WTC11 (cell line): Measurements from ENCODE around the gene PGLYRP3.

Source experiments
- AFF4 ChIP-seq: sonication (generic); formaldehyde crosslinking; IDR thresholded peaks from 2 replicates; pipeline ENCODE4 v1.8.1; 2023; ENCODE audit warnings: mild to moderate bottlenecking, missing genetic modification reagents, borderline replicate concordance
- ATF2 ChIP-seq: sonication (generic); formaldehyde crosslinking; IDR thresholded peaks from 2 replicates; pipeline ENCODE4 v1.8.1; 2022; ENCODE audit warnings: low read depth, missing genetic modification reagents, borderline replicate concordance
- CTCF ChIP-seq: fragments of 200-600 bp; IDR thresholded peaks from 2 replicates; pipeline ENCODE4 v1.8.0; 2022; ENCODE audit warnings: antibody characterized with exemption
- E2F4 ChIP-seq: sonication (generic); formaldehyde crosslinking; IDR thresholded peaks from 2 replicates; pipeline ENCODE4 v1.8.1; 2022; ENCODE audit warnings: low read depth, mild to moderate bottlenecking, moderate library complexity, missing genetic modification reagents, borderline replicate concordance
- ERG ChIP-seq: fragments of 250-450 bp; sonication (Bioruptor Pico); IDR thresholded peaks from 2 replicates; pipeline ENCODE4 v1.8.0; 2021; ENCODE audit warnings: mild to moderate bottlenecking
- HMGA2 ChIP-seq: fragments of 250-450 bp; sonication (Bioruptor Pico); IDR thresholded peaks from 2 replicates; pipeline ENCODE4 v1.4.0; 2021; ENCODE audit warnings: mild to moderate bottlenecking, moderate library complexity
- MAX ChIP-seq: sonication (generic); formaldehyde crosslinking; IDR thresholded peaks from 2 replicates; pipeline ENCODE4 v1.8.0; 2022; ENCODE audit warnings: mild to moderate bottlenecking, missing genetic modification reagents
- NFE2L1 ChIP-seq: sonication (generic); formaldehyde crosslinking; IDR thresholded peaks from 2 replicates; pipeline ENCODE4 v1.8.1; 2023; ENCODE audit warnings: missing genetic modification reagents
- NR3C1 ChIP-seq: sonication (generic); formaldehyde crosslinking; conservative IDR thresholded peaks from 2 replicates; pipeline ENCODE4 v1.8.1; 2023; ENCODE audit warnings: low read depth, mild to moderate bottlenecking, missing genetic modification reagents
- OVOL2 ChIP-seq: fragments of 250-450 bp; sonication (Bioruptor Pico); IDR thresholded peaks from 2 replicates; pipeline ENCODE4 v1.9.0; 2021; ENCODE audit warnings: mild to moderate bottlenecking, borderline replicate concordance
- SOX15 ChIP-seq: fragments of 250-450 bp; sonication (Bioruptor Pico); IDR thresholded peaks from 2 replicates; pipeline ENCODE4 v1.9.0; 2021; ENCODE audit warnings: mild to moderate bottlenecking
- ZNF423 ChIP-seq: fragments of 250-450 bp; sonication (Bioruptor Pico); IDR thresholded peaks from 2 replicates; pipeline ENCODE4 v2.1.2; 2022; ENCODE audit warnings: mild to moderate bottlenecking, moderate library complexity

GRCh38 chr1:153271711-153272110 is 41.0 kb downstream of the PGLYRP3 start:
- TF ChIP-seq MAX (CRISPR knock-in tag): no peak
- TF ChIP-seq ZNF423: no peak
- TF ChIP-seq CTCF: no peak
- TF ChIP-seq NR3C1: no peak
- TF ChIP-seq ERG (CRISPR knock-in tag): no peak
- no peak for TF ChIP-seq AFF4 (CRISPR knock-in tag)
- TF ChIP-seq SOX15 (CRISPR knock-in tag): no peak
- no peak for TF ChIP-seq OVOL2 (CRISPR knock-in tag)
- TF ChIP-seq HMGA2 (CRISPR knock-in tag): no peak
- TF ChIP-seq NFE2L1 (CRISPR knock-in tag): no peak
- TF ChIP-seq ATF2 (CRISPR knock-in tag): no peak
- no peak for TF ChIP-seq E2F4 (CRISPR knock-in tag)
